Tibial nerve (tissue), 4 donors: ENCODE measurements around the gene MYO1D. TPM values are rescaled to one million over a fixed set of nuclear protein-coding genes. Genes with fewer than 3 reads are reported as not detected.

Experiments
- DNase-seq, 2 donors: peaks; one replicate each; pipeline ENCODE4 v3.0.0-alpha.2; 2019; ENCODE audit warnings: low spot score in 2 of 2
- H3K27ac ChIP-seq, 4 donors: fragments of 200-600 bp; sonication (generic) in 3 of 4; one replicate each; pipeline ENCODE4 v1.5.1; 2017 to 2019; ENCODE audit warnings: mild to moderate bottlenecking in 1 of 4
- H3K27me3 ChIP-seq, 2 donors: fragments of 200-600 bp; sonication (generic) in 1 of 2; one replicate each; pipeline versions ENCODE4 v1.5.1 to v1.6.0; 2017 to 2019
- H3K36me3 ChIP-seq, 3 donors: fragments of 200-600 bp; sonication (generic); one replicate each; pipeline ENCODE4 v1.5.1; 2018 to 2019
- H3K4me1 ChIP-seq, 4 donors: fragments of 200-600 bp; sonication (generic) in 3 of 4; one replicate each; pipeline ENCODE4 v1.5.1; 2017 to 2019
- H3K4me3 ChIP-seq, 4 donors: fragments of 200-600 bp; sonication (generic) in 3 of 4; one replicate each; pipeline ENCODE4 v1.5.1; 2017 to 2019; ENCODE audit warnings: mild to moderate bottlenecking in 1 of 4, moderate library complexity in 1 of 4
- H3K9me3 ChIP-seq, 4 donors: fragments of 200-600 bp; sonication (generic) in 3 of 4; one replicate each; pipeline ENCODE4 v1.5.1; 2017 to 2019
- CTCF ChIP-seq, 5 experiments: fragments of 200-600 bp in 3 of 5; fragments of 450-650 bp in 2 of 5; sonication (generic) in 3 of 5; IDR thresholded peaks; one replicate each; pipeline ENCODE4 v1.5.1; 2016 to 2019; ENCODE audit warnings: antibody characterized with exemption in 5 of 5, mild to moderate bottlenecking in 3 of 5, moderate library complexity in 2 of 5
- EP300 ChIP-seq, 2 donors: sonication (generic); formaldehyde crosslinking; IDR thresholded peaks; one replicate each; pipeline ENCODE4 v1.6.1; 2017; ENCODE audit warnings: antibody characterized with exemption in 2 of 2, mild to moderate bottlenecking in 1 of 2
- POLR2A ChIP-seq, 2 donors: fragments of 450-650 bp; IDR thresholded peaks; one replicate each; pipeline ENCODE4 v1.6.1; 2017; ENCODE audit warnings: antibody characterized with exemption in 2 of 2, mild to moderate bottlenecking in 2 of 2, moderate library complexity in 2 of 2
- WGBS, 2 donors: methylation state at CpG; one replicate each; pipeline ENCODE4 v1.1.5; 2018; 5-methylcytosine and 5-hydroxymethylcytosine counted together
- total RNA-seq, 4 donors: library from RNA; depleted of rRNA; stranded (reverse); fragments of >200 nt; gene quantifications; one replicate each; pipeline ENCODE4 v1.1.0, GENCODE V29; 2016

The MYO1D gene
- total RNA-seq, 4 donors from 2014 or later: 28.5 to 49.6 (median 42.4) TPM

GRCh38 chr17:32629563-32630190, 247.2 kb downstream of the MYO1D start:
- Histone ChIP-seq H3K4me1 (no peaks in the 10 kb centered on the region), H3K4me3 (no peak overlapping the region), H3K36me3 (no peaks in the 10 kb centered on the region), H3K27ac (no peak overlapping the region), H3K9me3 (no peaks in the 10 kb centered on the region), H3K27me3 (no peaks in the 10 kb centered on the region)
- no peak for TF ChIP-seq EP300 (IDR thresholded peaks at IDR 0.05)
- no peak for TF ChIP-seq CTCF (IDR thresholded peaks at IDR 0.05)
- TF ChIP-seq POLR2A (IDR thresholded peaks at IDR 0.05): no peak
- 93 to 94% methylated on average over 11 of the region's 11 CpGs for WGBS, 2 donors
- no peak for DNase-seq

GRCh38 chr17:32628271-32629044, 248.5 kb downstream of the MYO1D start:
- no peak overlapping the region for H3K27ac ChIP-seq
- H3K4me1 ChIP-seq: no peaks in the 10 kb centered on the region
- DNase-seq: no peak
- H3K27me3 ChIP-seq: no peaks in the 10 kb centered on the region
- no peak overlapping the region for H3K4me3 ChIP-seq
- TF ChIP-seq EP300 (IDR thresholded peaks at IDR 0.05) (no peak), POLR2A (IDR thresholded peaks at IDR 0.05) (no peak), CTCF (IDR thresholded peaks at IDR 0.05) (no peak)
- H3K36me3 ChIP-seq: no peaks in the 10 kb centered on the region
- WGBS, 2 donors: 83 to 93% methylated on average over 4 of the region's 4 CpGs
- H3K9me3 ChIP-seq: no peaks in the 10 kb centered on the region

GRCh38 chr17:32627239-32627996, 249.5 kb downstream of the MYO1D start:
- no peak overlapping the region for H3K4me3 ChIP-seq
- no peak overlapping the region for H3K27ac ChIP-seq
- TF ChIP-seq POLR2A (IDR thresholded peaks at IDR 0.05) (no peak), EP300 (IDR thresholded peaks at IDR 0.05) (no peak), CTCF (IDR thresholded peaks at IDR 0.05) (no peak)
- WGBS, 2 donors: 61 to 63% methylated on average over 15 of the region's 15 CpGs
- H3K4me1 ChIP-seq: no peaks in the 10 kb centered on the region
- H3K9me3 ChIP-seq: no peaks in the 10 kb centered on the region
- H3K27me3 ChIP-seq: no peaks in the 10 kb centered on the region
- no peak for DNase-seq
- H3K36me3 ChIP-seq: no peaks in the 10 kb centered on the region

- no peak overlapping the region for H3K4me3 ChIP-seq
- no peak overlapping the region for H3K27ac ChIP-seq
- no peak for DNase-seq
- H3K27me3 ChIP-seq: no peaks in the 10 kb centered on the region
- no peak for TF ChIP-seq POLR2A (IDR thresholded peaks at IDR 0.05)
- TF ChIP-seq CTCF (IDR thresholded peaks at IDR 0.05): no peak
- 20 to 21% methylated on average over 6 of the region's 6 CpGs for WGBS, 2 donors
- H3K4me1 ChIP-seq: no peaks in the 10 kb centered on the region
- no peaks in the 10 kb centered on the region for H3K9me3 ChIP-seq
- H3K36me3 ChIP-seq: no peaks in the 10 kb centered on the region
Observed at GRCh38 chr17:32626379-32626791, 250.5 kb downstream of the MYO1D start.

- Histone ChIP-seq H3K27me3 (no peaks in the 10 kb centered on the region), H3K4me1 (no peaks in the 10 kb centered on the region), H3K9me3 (no peaks in the 10 kb centered on the region), H3K4me3 (no peak overlapping the region), H3K27ac (no peak overlapping the region), H3K36me3 (no peaks in the 10 kb centered on the region)
- TF ChIP-seq EP300 (IDR thresholded peaks at IDR 0.05) (no peak), CTCF (IDR thresholded peaks at IDR 0.05) (no peak), POLR2A (IDR thresholded peaks at IDR 0.05) (no peak)
- WGBS, 2 donors: 36 to 44% methylated on average over 6 to 7 of the region's 7 CpGs
- no peak for DNase-seq
Observed at GRCh38 chr17:32625971-32626370, 251.0 kb downstream of the MYO1D start.
